HepG2 (cell line): Measurements from ENCODE around the gene MED13L. TPM values are rescaled to one million over a fixed set of nuclear protein-coding genes. Genes with fewer than 3 reads are reported as not detected.

ENCODE experiments used
- BCL3 ChIP-seq: sonication (generic); formaldehyde crosslinking; IDR thresholded peaks from 2 replicates; pipeline ENCODE4 v1.5.1; 2020; ENCODE audit warnings: mild to moderate bottlenecking, missing genetic modification reagents, moderate library complexity
- BCL6 ChIP-seq: IDR thresholded peaks from 2 replicates; pipeline ENCODE4 v1.6.1; 2016; ENCODE audit warnings: missing genetic modification reagents, missing compliant biosample characterization
- CCDC6 ChIP-seq: sonication (generic); formaldehyde crosslinking; IDR thresholded peaks from 2 replicates; pipeline ENCODE4 v1.8.1; 2022; ENCODE audit warnings: mild to moderate bottlenecking, missing genetic modification reagents, moderate library complexity
- ELF3 ChIP-seq: IDR thresholded peaks from 2 replicates; pipeline ENCODE4 v1.6.1; 2016; ENCODE audit warnings: missing genetic modification reagents, missing compliant biosample characterization
- EP300 ChIP-seq, 3 experiments: sonication (generic) in 1 of 3; formaldehyde crosslinking in 1 of 3; IDR thresholded peaks; 2 replicates each; pipeline versions ENCODE4 v1.5.1 to v1.6.1; 2011 to 2020; ENCODE audit warnings: low read depth in 2 of 3, low read length in 2 of 3, borderline replicate concordance in 1 of 3, improper control_type of control experiment in 1 of 3, mild to moderate bottlenecking in 1 of 3, missing genetic modification reagents in 1 of 3, moderate library complexity in 1 of 3
- ESRRA ChIP-seq: sonication (generic); formaldehyde crosslinking; IDR thresholded peaks from 2 replicates; pipeline ENCODE4 v1.5.1; 2020; ENCODE audit warnings: mild to moderate bottlenecking, low read depth, missing genetic modification reagents
- ETV6 ChIP-seq: sonication (generic); formaldehyde crosslinking; conservative IDR thresholded peaks from 2 replicates; pipeline ENCODE4 v1.4.0; 2020; ENCODE audit warnings: missing genetic modification reagents
- FOSL2 ChIP-seq: sonication (generic); formaldehyde crosslinking; IDR thresholded peaks from 2 replicates; pipeline ENCODE4 v1.4.0; 2020; ENCODE audit warnings: missing genetic modification reagents
- FOXJ3 ChIP-seq: sonication (generic); formaldehyde crosslinking; IDR thresholded peaks from 2 replicates; pipeline ENCODE4 v1.4.0; 2020; ENCODE audit warnings: missing genetic modification reagents, mild to moderate bottlenecking, borderline replicate concordance
- GABPA ChIP-seq, 2 experiments: IDR thresholded peaks; 2 replicates each; pipeline ENCODE4 v1.6.1; 2011 to 2016; ENCODE audit warnings: low read depth in 2 of 2, low read length in 1 of 2, missing biosample characterization in 1 of 2, missing genetic modification characterization in 1 of 2
- GATAD1 ChIP-seq: IDR thresholded peaks from 2 replicates; pipeline ENCODE4 v1.6.1; 2016; ENCODE audit warnings: missing genetic modification reagents, missing compliant biosample characterization
- HOXA5 ChIP-seq: sonication (generic); formaldehyde crosslinking; IDR thresholded peaks from 2 replicates; pipeline ENCODE4 v1.4.0; 2020; ENCODE audit warnings: missing genetic modification reagents
- IRF2 ChIP-seq: IDR thresholded peaks from 2 replicates; pipeline ENCODE4 v1.6.1; 2018; ENCODE audit warnings: missing genetic modification reagents, missing compliant biosample characterization
- JUN ChIP-seq: sonication (generic); formaldehyde crosslinking; IDR thresholded peaks from 2 replicates; pipeline ENCODE4 v1.4.0; 2020; ENCODE audit warnings: mild to moderate bottlenecking, missing genetic modification reagents
- KAT2B ChIP-seq: fragments of 150-350 bp; IDR thresholded peaks from 2 replicates; pipeline ENCODE4 v1.6.1; 2014; ENCODE audit warnings: low read depth, low read length, borderline replicate concordance
- KAT7 ChIP-seq: IDR thresholded peaks from 2 replicates; pipeline ENCODE4 v1.6.1; 2018; ENCODE audit warnings: borderline replicate concordance, missing compliant biosample characterization
- KDM5A ChIP-seq: fragments of 200-600 bp; sonication (generic); IDR thresholded peaks from 2 replicates; pipeline ENCODE4 v1.7.0; 2018; ENCODE audit warnings: antibody characterized with exemption, mild to moderate bottlenecking, low read length, borderline replicate concordance
- LCORL ChIP-seq, 2 experiments: fragments of 450-650 bp in 1 of 2; sonication (generic) in 1 of 2; formaldehyde crosslinking in 1 of 2; IDR thresholded peaks; 2 replicates each; pipeline versions ENCODE4 v1.5.0 to v1.6.1; 2017 to 2020; ENCODE audit warnings: antibody characterized with exemption in 1 of 2, missing genetic modification reagents in 1 of 2
- NCOA2 ChIP-seq: sonication (generic); formaldehyde crosslinking; IDR thresholded peaks from 2 replicates; pipeline ENCODE4 v1.8.0; 2022; ENCODE audit warnings: inconsistent platforms
- PHF5A ChIP-seq: IDR thresholded peaks from one replicate; pipeline ENCODE4 v1.6.1; 2018; ENCODE audit warnings: low read depth, missing genetic modification reagents; ENCODE audit not compliant: unreplicated experiment
- PLRG1 ChIP-seq: fragments of 450-650 bp; conservative IDR thresholded peaks from 2 replicates; pipeline ENCODE4 v1.6.1; 2016
- RFXAP ChIP-seq: sonication (generic); formaldehyde crosslinking; IDR thresholded peaks from 2 replicates; pipeline ENCODE4 v1.4.0; 2020; ENCODE audit warnings: missing genetic modification reagents, borderline replicate concordance
- SMAD3 ChIP-seq: sonication (generic); formaldehyde crosslinking; IDR thresholded peaks from 2 replicates; pipeline ENCODE4 v1.4.0; 2020; ENCODE audit warnings: missing genetic modification reagents
- SOX5 ChIP-seq: IDR thresholded peaks from 2 replicates; pipeline ENCODE4 v1.6.1; 2016; ENCODE audit warnings: borderline replicate concordance
- TSC22D2 ChIP-seq: sonication (generic); formaldehyde crosslinking; IDR thresholded peaks from 2 replicates; pipeline ENCODE4 v1.5.1; 2020; ENCODE audit warnings: missing genetic modification reagents, mild to moderate bottlenecking, borderline replicate concordance
- ZGPAT ChIP-seq: IDR thresholded peaks from 2 replicates; pipeline ENCODE4 v1.6.1; 2016; ENCODE audit warnings: mild to moderate bottlenecking
- ZNF124 ChIP-seq: sonication (generic); formaldehyde crosslinking; IDR thresholded peaks from 2 replicates; pipeline ENCODE4 v1.4.0; 2020; ENCODE audit warnings: missing genetic modification reagents
- ZNF205 ChIP-seq: IDR thresholded peaks from 2 replicates; pipeline ENCODE4 v1.6.1; 2018; ENCODE audit warnings: missing biosample characterization, missing genetic modification reagents
- ZNF549 ChIP-seq: sonication (generic); formaldehyde crosslinking; IDR thresholded peaks from 2 replicates; pipeline ENCODE4 v1.5.0; 2020; ENCODE audit warnings: missing genetic modification reagents
- ZNF614 ChIP-seq: IDR thresholded peaks from 2 replicates; pipeline ENCODE4 v1.6.1; 2018; ENCODE audit warnings: missing biosample characterization, missing genetic modification reagents, inconsistent platforms, borderline replicate concordance
- ZSCAN29 ChIP-seq: sonication (generic); formaldehyde crosslinking; conservative IDR thresholded peaks from 2 replicates; pipeline ENCODE4 v1.4.0; 2020; ENCODE audit warnings: mild to moderate bottlenecking, missing genetic modification reagents
- polyA plus RNA-seq, 8 experiments: library from polyadenylated mRNA; depleted of rRNA in 3 of 8; stranded (reverse) in 7 of 8; unstranded in 1 of 8; fragments of >200 nt; fragmentation: Illumina TruSeq in 4 of 8; extraction: Trizol in 4 of 8; gene quantifications; 2 replicates each; pipeline versions ENCODE4 v1.2.1 to v1.2.3, GENCODE V29; 2011 to 2016; ENCODE audit warnings: low read depth in 4 of 8, missing spikeins in 1 of 8, mixed read lengths in 1 of 8; ENCODE audit not compliant: insufficient read depth in 1 of 8
- total RNA-seq, 5 experiments: library from RNA; depleted of rRNA; stranded (reverse); fragments of >200 nt; fragmentation: Illumina TruSeq; extraction: Trizol; gene quantifications; 2 replicates each; pipeline ENCODE4 v1.2.3, GENCODE V29; 2016; ENCODE audit warnings: low read depth in 1 of 5

Gene MED13L
- total and polyA plus RNA-seq, 2 of the 13 experiments (the other 11 are each of a cell fraction or from before 2014, with no cell fraction given) = 24.8 to 38.9 TPM

- TF ChIP-seq TSC22D2 (CRISPR knock-in tag) (no peak), KAT2B (no peak), BCL3 (CRISPR knock-in tag) (no peak), ZNF549 (no peak), HOXA5 (0 out of 2 replicates have a peak, but pooled peaks have one; percentile 64), GABPA (IDR thresholded peaks at IDR 0.05; ENCODE audit: low read depth, low read length) (no peak), GABPA (CRISPR knock-in tag; IDR thresholded peaks at IDR 0.05; ENCODE audit: low read depth) (0 out of 2 replicates have a peak, but pooled peaks have one; percentile 47), SOX5 (CRISPR knock-in tag) (peak; percentile 59; the same call in 1 of the 2 replicates), RFXAP (CRISPR knock-in tag) (peak; percentile 42; the same call in 1 of the 2 replicates), CCDC6 (CRISPR knock-in tag) (peak; percentile 52; the same call in 1 of the 2 replicates), KAT7 (CRISPR knock-in tag) (no peak), EP300 (IDR thresholded peaks at IDR 0.05; ENCODE audit: low read depth in 2 of 2, low read length in 2 of 2) (peak in 1 of 2 experiments; percentile 88; a peak in 2 of 4 replicates), EP300 (CRISPR knock-in tag; IDR thresholded peaks at IDR 0.05; ENCODE audit: borderline replicate concordance) (peak; percentile 23; the same call in 1 of the 2 replicates), ZGPAT (CRISPR knock-in tag) (peak; percentile 64; the same call in 1 of the 2 replicates), JUN (CRISPR knock-in tag) (0 out of 2 replicates have a peak, but pooled peaks have one; percentile 37), GATAD1 (CRISPR knock-in tag) (0 out of 2 replicates have a peak, but pooled peaks have one; percentile 19), NCOA2 (peak; percentile 64), PHF5A (peak; percentile 87), BCL6 (peak; percentile 52; the same call in 1 of the 2 replicates), ESRRA (CRISPR knock-in tag) (no peak), IRF2 (CRISPR knock-in tag) (0 out of 2 replicates have a peak, but pooled peaks have one; percentile 16), KDM5A (no peak), ELF3 (CRISPR knock-in tag) (peak; percentile 88), FOSL2 (peak; percentile 57), PLRG1 (no peak), ZNF614 (CRISPR knock-in tag) (peak; percentile 37; the same call in 1 of the 2 replicates), ETV6 (no peak), ZNF205 (0 out of 2 replicates have a peak, but pooled peaks have one; percentile 51), ZSCAN29 (CRISPR knock-in tag) (0 out of 2 replicates have a peak, but pooled peaks have one; percentile 33), LCORL (IDR thresholded peaks at IDR 0.05) (no peak; the same call in 1 of the 2 replicates), LCORL (CRISPR knock-in tag; IDR thresholded peaks at IDR 0.05) (peak; percentile 87), SMAD3 (CRISPR knock-in tag) (peak; percentile 47; the same call in 1 of the 2 replicates), FOXJ3 (CRISPR knock-in tag) (peak; percentile 88), ZNF124 (CRISPR knock-in tag) (0 out of 2 replicates have a peak, but pooled peaks have one; percentile 69)
These were observed 144.3 kb downstream of the MED13L start (continued) for GRCh38 chr12:116133149-116133548.
